ENCODE results near the gene ZNF555.
"Not testable (repeated sequence)": the region's sequence is repeated elsewhere in the genome, so short reads cannot be mapped to it uniquely, and the experiment has no call there.

Gene ZNF555

DNA sequence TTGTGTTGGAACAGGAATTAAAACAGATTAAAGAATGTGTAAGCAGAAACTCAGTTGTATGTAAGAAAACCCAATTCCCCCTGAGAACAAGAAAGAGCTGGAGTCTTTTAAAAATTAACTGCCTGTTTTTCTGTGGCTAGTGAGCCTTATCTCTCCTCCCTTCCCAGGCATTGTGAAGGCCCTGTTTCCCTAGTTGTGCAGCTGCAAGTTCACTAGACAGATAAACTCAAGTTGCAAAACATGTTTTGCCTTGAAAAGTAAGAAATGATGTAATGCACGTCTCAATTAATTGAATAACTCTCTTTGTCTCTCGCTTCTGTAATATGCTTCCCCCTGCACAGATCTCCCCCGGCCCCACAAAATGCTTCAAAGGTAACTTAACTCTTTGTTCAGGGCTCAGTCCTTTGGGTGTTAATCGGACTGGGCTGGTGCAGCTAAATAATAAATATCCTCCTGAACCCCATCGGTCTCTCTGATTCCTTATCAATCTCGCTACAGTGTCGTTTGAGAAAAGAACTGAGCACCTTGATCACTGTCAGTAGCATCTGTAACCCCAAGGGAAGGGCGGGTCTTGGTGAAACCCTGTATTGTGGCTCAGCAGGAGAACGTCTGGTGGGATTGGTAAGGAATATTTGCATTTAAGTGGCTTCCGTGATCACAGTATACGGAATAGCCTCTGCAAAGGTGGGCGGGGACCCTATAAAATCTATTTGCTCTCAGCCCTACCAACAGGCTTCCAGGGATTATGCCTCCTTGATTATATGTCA, 24.2 kb downstream of the ZNF555 start:
- no peak overlapping the region for H3K27ac ChIP-seq
- H3K9me3 ChIP-seq (ENCODE audit: severe bottlenecking): peaks cover 8% of the 10 kb centered on the region
- H3K36me3 ChIP-seq: no peaks in the 10 kb centered on the region
- no peak overlapping the region for H3K4me3 ChIP-seq (ENCODE audit: low read depth, low read length)
- TF ChIP-seq, protein P1, sequence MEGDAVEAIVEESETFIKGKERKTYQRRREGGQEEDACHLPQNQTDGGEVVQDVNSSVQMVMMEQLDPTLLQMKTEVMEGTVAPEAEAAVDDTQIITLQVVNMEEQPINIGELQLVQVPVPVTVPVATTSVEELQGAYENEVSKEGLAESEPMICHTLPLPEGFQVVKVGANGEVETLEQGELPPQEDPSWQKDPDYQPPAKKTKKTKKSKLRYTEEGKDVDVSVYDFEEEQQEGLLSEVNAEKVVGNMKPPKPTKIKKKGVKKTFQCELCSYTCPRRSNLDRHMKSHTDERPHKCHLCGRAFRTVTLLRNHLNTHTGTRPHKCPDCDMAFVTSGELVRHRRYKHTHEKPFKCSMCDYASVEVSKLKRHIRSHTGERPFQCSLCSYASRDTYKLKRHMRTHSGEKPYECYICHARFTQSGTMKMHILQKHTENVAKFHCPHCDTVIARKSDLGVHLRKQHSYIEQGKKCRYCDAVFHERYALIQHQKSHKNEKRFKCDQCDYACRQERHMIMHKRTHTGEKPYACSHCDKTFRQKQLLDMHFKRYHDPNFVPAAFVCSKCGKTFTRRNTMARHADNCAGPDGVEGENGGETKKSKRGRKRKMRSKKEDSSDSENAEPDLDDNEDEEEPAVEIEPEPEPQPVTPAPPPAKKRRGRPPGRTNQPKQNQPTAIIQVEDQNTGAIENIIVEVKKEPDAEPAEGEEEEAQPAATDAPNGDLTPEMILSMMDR (IDR thresholded peaks at IDR 0.05; ENCODE audit: low read depth, low read length): no peak
- DNase-seq: no peak
- H3K27me3 ChIP-seq (ENCODE audit: insufficient read depth, low read depth, severe bottlenecking): no peaks in the 10 kb centered on the region

DNA sequence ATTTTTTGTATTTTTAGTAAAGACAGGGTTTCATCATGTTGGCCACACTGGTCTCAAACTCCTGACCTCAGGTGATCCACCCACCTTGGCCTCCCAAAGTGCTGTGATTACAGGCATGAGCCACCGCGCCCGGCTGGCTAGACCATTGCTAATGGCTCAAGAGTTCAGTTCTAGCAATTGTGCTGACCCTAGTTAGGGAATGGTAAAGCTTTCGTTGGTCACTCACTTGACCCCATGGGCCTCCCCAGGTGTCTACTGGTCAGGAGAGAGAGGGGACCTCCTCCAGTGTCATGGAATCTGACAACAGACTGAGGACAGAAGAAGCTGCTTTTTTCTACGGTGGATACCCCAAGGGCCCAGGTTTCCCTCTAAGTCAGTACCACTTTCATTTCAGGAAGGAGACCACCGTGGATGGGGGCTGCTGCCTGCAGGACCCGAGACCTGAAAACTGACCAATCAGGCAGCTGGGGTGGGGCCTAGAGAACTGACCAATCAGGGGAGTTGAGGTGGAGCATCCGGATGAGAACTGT, 25.3 kb downstream of the ZNF555 start:
- Histone ChIP-seq H3K9me3 (ENCODE audit: severe bottlenecking) (peaks cover 10% of the 10 kb centered on the region), H3K27me3 (ENCODE audit: insufficient read depth, low read depth, severe bottlenecking) (no peaks in the 10 kb centered on the region), H3K36me3 (no peaks in the 10 kb centered on the region), H3K4me3 (ENCODE audit: low read depth, low read length) (no peak overlapping the region), H3K27ac (no peak overlapping the region)
- TF ChIP-seq, protein P1 (IDR thresholded peaks at IDR 0.05; ENCODE audit: low read depth, low read length): no peak
- DNase-seq: no peak

DNA sequence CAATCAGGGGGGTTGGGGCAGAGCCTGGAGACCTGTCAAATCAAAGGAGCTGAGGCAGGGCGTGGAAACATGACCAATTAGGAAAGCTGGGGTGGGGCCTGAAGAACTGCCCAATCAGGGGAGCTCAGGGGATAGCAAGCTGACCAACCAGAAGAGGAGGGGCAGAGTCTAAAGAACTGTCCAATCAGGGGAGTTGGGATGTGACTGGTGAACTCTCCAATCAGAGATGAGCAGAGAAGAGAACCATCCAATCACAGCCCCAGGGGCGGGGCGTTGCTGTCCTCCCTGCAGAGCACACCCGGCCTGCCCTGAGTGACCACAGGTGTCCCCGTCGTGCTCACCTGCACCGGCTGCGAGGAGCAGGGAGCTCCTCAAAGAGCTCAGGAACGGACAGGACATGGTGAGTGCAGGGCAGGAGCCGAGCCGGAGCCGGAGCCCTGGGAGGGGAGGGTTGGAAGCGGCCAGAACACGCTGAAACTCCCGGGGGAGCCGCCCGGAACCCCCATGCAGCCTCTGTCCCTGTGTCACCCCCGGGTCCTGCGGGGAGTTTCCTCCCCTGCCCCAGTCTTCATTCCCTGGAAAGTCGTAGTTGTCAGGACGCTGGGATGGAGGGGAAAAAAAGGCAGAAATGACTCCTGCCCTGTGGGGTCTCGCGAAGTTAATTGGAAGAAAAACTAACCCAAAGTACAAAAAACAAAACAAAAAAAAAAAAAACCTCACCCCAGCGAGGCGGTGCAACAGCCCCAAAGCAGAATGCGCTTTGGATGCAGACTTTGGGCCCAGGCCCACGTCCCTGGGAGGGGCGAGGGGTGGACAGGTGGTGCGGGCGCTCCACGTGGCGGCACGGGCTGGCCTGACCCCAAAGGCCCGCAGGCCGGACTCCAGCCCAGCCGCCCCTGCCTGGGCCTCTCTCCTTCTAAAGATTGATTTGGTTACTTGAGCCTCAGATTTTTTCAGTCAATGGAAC, 26.0 kb downstream of the ZNF555 start, which contains the start of gene ZNF556:
Gene ZNF556, plus strand, starts transcription at position 311 of the 967 bp plus-strand sequence. Its CDS starts 87 bp downstream, at position 398.
- no peaks in the 10 kb centered on the region for H3K27me3 ChIP-seq (ENCODE audit: insufficient read depth, low read depth, severe bottlenecking)
- H3K9me3 ChIP-seq (ENCODE audit: severe bottlenecking): peaks cover 12% of the 10 kb centered on the region
- TF ChIP-seq, protein P1 (IDR thresholded peaks at IDR 0.05; ENCODE audit: low read depth, low read length): no peak
- H3K4me3 ChIP-seq (ENCODE audit: low read depth, low read length): no peak within 1 kb of the TSS
- H3K27ac ChIP-seq: no peak within 1 kb of the TSS
- H3K36me3 ChIP-seq: no peaks in the 10 kb centered on the region
- DNase-seq: peak; percentile 53

DNA sequence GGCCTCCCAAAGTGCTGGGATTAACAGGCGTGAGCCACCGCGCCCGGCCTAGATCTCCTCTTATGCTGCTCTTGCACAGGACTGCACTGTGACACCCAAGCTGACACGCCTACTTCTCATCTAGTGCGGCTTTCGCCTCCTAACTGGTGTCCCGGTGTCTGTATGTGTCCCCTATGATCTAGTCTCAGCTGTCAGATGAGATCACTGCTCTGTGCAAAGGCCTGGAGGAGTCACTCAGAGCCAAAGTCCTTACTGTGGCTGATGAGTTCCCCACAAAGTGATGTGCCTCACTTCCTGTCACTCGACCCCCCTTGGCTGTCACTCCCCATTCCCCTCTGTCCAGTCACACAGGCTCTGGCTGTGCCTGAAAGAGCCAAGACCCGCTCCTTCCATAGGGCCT, 28.3 kb downstream of the ZNF555 start:
- TF ChIP-seq, protein P1 (IDR thresholded peaks at IDR 0.05; ENCODE audit: low read depth, low read length): no peak
- no peak overlapping the region for H3K4me3 ChIP-seq (ENCODE audit: low read depth, low read length)

DNA sequence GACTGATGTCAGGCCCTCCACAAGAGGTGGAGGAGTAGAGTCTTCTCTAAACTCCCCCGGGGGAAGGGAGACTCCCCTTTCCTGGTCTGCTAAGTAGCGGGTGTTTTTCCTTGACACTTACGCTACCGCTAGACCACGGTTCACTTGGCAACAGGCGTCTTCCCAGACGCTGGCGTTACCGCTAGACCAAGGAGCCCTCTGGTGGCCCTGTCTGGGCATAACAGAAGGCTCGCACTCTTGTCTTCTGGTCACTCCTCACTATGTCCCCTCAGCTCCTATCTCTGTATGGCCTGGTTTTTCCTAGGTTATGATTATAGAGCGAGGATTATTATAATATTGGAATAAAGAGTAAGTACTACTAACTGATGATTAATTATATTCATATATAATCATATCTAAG, 30.9 kb downstream of the ZNF555 start:
- H3K4me3 ChIP-seq (ENCODE audit: low read depth, low read length); H3K27me3 ChIP-seq (ENCODE audit: insufficient read depth, low read depth, severe bottlenecking); H3K36me3 ChIP-seq; H3K27ac ChIP-seq; DNase-seq: not testable (repeated sequence)
- peaks cover 12% of the 10 kb centered on the region for H3K9me3 ChIP-seq (ENCODE audit: severe bottlenecking)

More for the DNA sequence above, 28.3 kb downstream of the ZNF555 start:
- Histone ChIP-seq H3K27me3 (ENCODE audit: insufficient read depth, low read depth, severe bottlenecking) (no peaks in the 10 kb centered on the region), H3K27ac (no peak overlapping the region), H3K36me3 (no peaks in the 10 kb centered on the region), H3K9me3 (ENCODE audit: severe bottlenecking) (peaks cover 12% of the 10 kb centered on the region)
- DNase-seq: no peak

Data from WERI-Rb-1 (cell line).